Measurements from ENCODE around the gene SEMA3B.

- TF ChIP-seq CTCF (IDR thresholded peaks at IDR 0.05; ENCODE audit: low read length) = no peak
- TF ChIP-seq EZH2phosphoT487 (IDR thresholded peaks at IDR 0.05; ENCODE audit: low read length) = no peak
- no peak for TF ChIP-seq EZH2 (optimal IDR thresholded peaks at IDR 0.05; ENCODE audit: low read depth, low read length)
Measured at GRCh38 chr3:50275996-50276761, 7.2 kb downstream of the SEMA3B start.
